Inflammatory macrophage treated with lipopolysaccharide for 4 hours (primary cell): Measurements from ENCODE around the gene HSDL1.
A peak's percentile ranks its signal among the peaks of the same experiment; 100 is the strongest.

Source experiments
- DNase-seq: peaks from one replicate; pipeline ENCODE4 v3.0.0-alpha.2; 2020

Gene HSDL1

DNA sequence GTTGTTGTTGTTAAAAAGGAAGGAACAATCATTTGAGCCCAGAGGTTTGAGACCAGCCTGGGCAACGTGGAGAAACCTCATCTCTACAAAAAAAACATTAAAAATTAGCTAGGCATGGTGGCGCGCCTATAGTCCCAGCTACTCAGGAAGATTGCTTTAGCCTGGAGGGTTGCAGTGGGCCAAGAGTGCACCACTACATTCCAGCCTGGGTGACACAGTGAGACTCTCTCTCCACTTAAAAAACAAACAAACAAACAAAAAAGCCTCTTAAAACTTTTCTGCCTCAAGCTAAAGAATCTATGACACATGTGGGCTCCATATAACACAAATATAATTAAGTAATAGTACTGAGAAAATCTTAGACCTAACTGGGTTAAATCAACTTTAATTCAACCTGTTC lies 40.7 kb downstream of the HSDL1 start:
- no peak for DNase-seq

DNA sequence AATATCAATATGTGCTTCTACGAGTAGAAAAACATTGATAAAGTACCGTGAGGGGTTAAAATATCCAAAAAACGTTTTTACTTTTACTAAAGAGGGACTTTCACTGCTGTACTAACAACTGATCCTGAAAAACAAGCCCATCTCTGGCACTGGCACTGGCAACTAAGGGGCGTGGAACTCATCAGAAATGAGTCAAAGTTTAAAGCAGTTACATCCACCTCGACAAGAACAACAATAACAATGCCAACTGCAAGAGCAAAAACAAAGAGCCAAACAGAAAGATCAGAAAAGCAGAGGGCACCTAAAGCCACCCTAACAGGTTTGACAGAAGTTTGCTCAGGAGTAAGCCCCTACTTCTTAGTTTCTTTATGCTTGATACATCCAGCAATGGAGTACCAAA lies 41.3 kb downstream of the HSDL1 start:
- DNase-seq, result no peak

DNA sequence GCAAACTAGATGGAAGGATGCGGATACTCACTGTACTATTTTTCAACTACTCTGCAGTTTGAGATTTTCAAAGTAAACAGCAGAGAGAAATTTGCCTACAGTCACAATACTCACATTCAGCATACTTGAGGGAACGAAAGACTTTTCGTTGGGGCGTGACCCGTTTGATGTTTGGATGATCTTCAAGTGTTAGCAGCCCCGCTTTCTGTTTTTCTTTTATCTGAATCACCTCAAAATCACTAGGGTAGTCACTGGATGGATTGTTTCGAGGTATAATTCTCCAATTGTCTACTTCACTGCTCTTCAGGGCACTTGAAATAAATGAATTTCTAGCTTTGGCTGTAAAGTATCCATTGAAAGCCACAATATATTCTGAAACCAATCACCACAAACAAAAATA lies 46.0 kb downstream of the HSDL1 start:
- DNase-seq, result no peak

DNA sequence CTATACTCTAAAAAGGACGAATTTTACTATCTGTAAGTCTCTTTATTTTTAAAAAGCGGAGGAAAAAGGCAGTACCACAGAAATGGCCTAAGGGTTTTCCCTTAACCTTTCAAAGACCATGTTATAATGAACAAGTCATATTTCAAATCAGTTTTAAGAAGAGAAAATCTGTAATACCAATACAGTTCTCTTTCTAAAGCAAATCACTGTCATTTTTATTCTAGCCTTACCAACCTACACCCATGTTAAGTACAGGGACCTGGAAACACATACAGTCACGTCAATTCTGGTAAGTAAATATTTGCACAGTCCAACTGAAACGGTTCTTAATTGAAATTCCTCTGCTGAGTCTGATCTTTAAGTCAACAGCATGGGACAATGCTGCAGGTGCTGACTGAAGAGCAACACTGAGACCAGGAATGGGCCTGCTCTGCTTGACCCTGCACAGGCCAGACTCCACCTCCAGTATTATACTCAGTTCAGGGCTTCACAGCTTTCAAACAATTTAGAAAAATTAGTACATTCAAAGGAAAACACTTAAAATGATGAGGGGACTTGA lies 48.5 kb downstream of the HSDL1 start:
- no peak for DNase-seq

DNA sequence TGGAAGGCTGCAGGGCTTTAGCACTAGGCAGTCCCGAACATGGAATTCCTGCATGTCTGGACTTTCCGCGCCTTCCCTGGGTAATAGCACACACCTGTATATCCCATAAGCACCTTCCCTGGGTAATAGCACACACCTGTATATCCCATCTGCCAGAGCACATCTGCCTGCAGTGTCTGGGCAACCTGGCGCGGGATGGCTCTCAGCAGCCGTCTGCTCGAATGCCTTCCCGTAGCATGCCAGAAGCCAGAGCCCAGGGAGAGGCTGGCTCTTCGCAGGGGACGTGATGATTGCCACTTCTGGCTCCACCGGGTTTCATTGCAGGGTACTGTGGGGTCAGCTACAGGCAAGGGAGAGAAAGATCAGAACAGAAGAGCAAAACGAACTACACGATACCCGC lies 49.5 kb downstream of the HSDL1 start:
- DNase-seq, result no peak

DNA sequence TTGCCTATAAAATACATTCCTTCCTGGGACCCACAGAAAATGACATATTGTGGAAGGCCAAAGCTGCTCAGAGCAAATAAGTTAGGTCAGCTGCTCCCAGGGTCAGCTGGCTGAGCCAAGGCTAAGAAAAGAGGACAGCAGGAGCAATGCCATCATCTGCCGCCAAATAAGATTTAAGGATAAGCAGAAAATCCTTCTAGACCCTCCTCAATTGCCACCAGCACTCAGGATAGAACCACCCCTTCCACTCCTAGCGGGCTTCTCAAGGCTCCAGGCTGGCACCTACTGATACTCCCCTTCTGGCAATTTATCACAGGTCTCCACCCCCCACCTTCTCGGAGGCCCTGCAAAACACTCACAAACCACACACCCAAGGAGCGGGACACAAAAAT lies 51.1 kb downstream of the HSDL1 start:
- no peak for DNase-seq

DNA sequence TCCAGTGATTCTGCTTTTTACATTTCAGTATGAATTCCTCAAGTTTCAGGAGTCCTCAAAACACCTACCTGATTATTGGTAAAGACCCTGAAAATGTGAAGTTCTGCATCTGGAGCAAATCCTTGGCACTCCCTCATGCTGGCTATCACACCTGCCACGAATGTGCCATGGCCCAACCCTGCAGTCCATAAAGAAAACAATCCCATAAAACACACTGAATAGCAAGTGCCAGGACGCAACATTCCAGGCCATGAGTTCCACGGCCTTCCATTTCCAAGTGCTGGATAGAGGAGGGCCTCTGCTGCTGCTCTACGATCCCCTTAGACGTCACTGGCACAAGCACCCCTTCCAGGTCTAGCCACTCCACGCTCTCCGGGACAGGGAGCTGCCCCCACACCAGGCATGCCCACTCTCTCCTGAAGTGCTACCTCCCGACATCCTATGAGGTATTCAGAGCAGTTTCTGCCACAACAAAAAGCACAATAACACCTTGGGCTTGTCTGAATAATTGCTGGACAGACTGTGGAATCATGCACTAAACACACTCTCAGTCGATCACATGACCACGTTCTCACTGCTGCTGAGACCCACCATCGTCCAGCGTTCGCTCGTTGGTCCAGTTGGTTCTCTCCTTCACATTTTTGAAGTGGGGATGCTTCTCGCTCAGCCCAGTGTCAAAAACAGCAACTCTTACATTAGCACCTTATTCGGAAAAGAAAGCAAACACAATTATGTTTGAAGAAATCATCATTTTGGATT lies 51.7 kb downstream of the HSDL1 start:
- no peak for DNase-seq

DNA sequence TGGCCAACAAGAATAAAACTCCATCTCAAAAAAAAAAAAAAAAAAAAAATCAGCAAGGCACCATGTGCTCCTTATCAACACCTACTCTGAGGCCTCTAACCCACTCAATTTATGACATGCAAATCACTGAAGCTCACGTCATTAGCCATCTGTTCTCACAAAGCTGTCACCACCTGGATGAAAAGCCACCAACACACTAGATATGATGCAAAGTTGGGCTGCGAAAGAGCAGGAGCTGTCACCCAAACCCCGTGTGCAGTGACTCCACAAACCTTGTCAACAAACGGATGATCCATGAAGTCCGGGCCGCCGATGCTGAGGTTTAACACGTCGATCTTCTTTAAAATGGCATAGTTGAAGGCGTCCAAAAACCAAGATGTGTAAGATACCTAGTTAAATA lies 53.5 kb downstream of the HSDL1 start:
- DNase-seq, result no peak

DNA sequence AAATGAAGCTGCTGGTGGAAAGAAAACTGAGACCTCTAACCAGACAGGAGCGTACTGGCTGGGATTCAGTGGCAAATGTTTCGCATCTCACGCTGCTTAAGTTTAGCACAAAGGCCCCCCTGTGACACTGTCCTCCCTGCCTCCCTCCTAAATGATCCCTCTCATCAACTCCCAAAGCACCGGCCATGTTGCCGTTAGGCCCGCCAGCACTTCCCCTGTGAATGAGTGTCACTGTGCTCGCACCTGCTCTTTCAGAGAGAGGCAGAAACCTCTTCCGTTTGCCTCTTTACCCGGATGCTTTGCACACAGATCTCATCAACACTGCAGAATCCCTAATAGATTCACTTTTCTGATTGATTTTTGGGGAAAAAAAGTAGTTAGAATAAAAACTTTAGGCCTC lies 54.8 kb downstream of the HSDL1 start:
- DNase-seq, result no peak

DNA sequence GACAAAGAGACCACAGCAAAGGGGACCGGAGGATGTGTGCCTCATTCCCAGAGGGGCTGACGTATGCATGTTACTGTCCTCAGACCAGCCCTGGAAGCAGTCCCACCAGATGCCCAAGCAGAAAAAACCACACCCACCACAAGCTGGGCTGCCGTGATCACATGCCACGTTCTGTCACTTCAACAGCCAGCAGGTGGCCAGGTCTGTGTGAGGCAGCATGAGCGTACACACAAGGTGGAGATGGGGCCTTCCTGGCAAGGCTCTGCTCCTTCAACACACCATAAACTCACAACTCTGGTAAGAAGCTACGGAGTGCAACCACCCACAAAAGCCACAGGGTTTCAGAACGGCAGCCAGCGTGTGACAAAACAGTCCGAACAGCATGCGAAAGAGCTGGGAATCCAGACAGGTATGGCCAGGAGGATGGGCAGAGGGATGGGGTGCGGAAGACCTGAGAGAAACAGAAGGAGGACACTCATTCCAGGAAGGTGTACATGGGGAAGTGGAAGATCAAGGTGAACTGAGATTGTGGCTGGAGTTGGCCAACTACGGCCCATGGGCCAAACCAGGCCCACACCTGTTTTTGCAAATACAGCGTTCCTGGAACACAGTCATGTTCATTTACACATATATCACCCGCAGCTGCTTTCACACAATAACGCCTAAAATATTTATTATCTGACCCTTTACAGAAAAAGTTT lies 56.1 kb downstream of the HSDL1 start:
- DNase-seq, result no peak

DNA sequence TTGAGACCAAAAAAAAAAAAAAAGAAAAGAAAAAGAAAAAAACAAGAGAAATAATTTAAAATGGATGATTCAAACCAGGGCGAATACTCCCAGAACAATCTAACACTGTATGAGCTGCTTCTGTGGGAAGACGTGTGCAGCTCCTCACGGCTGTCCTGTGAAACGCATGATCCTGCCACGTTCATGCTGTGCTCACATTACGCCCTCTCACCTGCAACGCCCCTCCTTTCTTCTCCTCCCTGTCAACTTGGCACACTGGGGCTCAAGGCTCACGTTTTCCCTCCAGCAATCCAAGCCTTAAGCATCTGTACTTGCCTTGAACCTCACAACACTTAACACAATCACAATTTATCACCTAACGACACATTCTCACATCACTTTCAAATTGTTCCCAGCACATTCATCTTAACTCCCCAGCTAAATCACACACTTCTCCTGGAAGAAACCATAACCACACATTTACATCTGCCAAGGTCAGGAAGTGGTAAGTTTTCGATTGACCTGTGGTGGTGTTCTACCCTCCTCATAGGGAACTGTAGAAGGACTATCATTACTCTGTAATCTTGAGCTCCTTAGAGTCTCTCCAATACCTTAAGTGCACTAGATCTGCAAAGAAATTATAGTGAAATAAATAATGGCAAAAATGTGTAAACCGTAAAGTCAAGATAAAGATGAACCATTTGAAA lies 57.4 kb downstream of the HSDL1 start:
- no peak for DNase-seq

DNA sequence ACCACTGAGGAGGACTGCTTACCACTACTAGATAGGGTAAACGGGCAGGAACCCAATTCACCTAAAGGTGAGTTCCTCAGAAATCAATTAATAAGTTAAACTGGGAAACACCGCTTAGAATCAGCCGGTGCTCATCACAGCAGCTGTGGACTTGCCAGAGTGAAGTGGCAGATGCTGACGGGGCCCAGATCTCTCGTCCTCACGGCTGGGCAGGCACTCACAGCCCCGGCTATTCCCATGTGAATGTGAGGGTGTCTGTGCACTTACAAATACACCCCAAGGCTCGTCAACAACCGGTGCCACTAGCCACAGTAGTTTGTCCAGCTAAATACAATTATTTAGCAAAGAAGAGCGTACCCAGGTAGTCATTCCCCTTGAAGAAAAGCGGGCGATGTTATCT lies 58.0 kb downstream of the HSDL1 start:
- DNase-seq, result no peak

DNA sequence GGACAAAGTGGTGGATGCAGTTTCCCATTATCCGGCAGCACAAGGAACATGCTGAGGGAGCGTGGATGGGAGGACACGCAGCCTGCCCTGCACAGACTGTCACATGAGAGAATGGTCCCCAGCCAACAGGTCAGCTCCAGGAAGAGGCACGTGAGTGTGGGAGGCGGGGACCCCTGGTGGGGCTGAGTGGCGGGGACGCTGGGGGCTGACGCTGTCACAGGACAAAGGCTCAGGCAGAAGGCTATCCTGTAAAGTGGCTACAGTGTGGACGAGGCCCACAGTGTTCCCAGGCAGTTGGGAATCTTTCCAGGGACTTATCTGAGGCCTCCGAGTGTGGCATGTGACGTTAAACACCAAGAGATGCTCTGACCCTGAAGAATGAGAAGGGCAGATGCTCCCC lies 58.6 kb downstream of the HSDL1 start:
- no peak for DNase-seq

DNA sequence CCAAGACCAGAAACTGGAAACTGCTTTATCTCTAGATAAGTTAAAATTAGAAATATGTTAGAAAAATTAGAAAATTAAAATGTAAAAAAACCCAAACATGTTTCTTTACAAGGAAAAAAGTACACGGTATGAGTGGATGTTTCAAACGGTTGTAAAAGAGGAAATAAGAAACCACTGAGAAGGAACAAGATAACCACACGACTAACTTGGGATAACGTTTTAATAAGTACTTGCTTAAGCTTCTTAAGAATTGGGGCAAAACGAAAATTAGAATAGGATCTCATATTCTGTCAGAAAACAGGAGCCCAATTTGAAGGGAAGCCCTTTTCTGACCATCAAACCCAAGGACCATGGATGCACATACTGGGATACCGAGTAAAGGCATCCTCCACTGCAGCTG lies 59.2 kb downstream of the HSDL1 start:
- DNase-seq, result peak; percentile 70

DNA sequence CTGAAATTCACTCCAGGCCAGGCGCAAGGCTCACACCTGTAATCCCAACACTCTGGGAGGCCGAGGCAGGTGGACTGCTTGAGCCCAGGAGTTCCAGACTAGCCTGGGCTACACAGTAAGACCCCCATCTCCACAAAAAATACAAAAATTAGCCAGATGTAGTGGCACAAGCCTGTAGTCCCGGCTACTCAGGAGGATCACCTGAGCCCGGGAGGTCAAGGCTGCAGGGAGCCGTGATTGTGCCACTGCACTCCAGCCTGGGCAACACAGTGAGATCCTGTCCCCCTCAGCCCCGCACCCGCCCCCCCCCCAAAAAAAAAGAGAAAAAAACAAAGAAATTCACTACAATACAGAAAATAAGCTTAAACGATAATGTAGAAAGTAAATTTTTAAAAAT lies 59.7 kb downstream of the HSDL1 start:
- no peak for DNase-seq

DNA sequence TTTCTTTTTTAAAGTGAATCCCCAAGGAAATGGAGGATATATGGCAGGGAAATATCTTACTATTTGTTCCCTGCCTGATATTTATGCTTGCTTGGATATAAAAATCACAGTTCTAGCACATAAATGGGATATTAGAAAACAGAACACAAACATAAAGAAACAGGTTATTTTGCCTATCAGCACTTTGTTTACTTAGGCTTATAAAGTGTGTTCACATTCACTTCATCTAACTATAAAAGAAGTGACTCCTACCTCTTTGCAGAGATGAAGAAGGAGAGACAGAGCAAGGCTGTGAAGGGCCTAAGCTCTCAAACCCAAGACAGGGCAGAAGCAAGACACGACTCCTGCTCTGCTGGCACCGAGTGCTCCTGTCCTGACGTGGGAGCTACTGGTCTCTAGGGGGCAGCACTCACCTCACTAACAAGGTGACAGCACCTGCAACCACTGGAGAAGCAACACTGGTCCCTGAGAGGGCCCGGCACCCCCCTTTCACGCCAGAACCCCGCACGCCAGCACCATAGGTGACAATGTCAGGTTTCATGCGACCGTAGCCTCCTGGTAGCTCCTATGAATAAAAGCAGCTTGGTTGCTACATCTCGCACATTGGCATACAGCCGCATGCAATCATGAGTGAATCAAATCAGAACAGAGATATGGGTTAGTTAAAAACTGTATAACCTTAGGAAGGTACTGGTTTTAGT lies 60.3 kb downstream of the HSDL1 start:
- peak; percentile 46 for DNase-seq

DNA sequence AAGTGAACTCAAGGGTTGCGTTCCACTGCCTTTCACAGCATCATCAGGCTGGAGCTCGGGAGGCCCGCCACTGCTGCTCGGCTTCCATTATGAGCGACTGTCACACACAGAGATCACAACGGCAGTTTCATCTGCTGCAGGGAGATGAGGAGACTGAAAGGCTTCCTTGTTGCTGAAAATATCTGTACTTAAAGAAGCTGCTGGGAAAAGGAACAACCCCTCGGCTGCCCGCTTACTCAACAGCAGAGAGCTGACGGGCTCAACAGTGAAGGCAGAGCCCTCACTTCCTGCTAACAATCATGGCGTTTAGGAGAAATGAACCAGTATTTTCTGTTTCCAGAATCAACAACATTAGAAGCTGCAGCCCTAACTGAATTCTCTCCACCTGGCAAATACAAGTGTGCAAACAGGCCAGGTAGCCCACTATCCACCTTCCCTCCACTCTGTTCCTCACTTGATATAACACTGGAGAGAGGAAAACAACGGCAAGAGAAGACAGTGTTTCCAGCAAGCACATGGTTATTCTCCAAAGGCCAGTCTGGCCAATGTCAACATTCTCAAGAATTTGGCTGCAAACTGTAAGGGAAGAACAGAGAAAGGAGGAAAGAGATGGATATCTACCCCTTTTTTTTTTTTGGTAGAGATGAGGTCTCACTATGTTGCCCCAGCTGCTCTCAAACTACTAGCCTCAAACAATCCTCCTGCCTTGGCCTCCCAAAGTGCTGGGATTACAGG lies 62.0 kb downstream of the HSDL1 start:
- peak; percentile 69 for DNase-seq

DNA sequence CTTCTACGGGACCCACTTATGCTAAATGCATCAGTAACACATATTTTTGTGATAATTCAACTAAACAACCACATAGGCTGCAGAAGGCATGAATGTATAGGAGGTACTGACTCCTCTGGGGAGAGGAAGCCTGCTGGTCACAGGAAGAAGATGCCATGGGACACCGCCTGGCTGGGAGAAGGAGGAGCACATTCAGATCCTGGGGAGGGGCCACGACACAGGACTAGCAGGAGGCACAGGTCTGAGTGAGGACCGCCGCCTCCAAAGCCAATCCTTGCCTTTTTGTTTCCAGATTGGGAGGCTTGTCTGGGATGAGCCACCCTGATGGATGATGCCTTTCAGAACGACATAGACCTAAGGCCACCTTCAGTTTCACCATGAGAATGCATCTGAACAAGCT lies 62.9 kb downstream of the HSDL1 start:
- no peak for DNase-seq

DNA sequence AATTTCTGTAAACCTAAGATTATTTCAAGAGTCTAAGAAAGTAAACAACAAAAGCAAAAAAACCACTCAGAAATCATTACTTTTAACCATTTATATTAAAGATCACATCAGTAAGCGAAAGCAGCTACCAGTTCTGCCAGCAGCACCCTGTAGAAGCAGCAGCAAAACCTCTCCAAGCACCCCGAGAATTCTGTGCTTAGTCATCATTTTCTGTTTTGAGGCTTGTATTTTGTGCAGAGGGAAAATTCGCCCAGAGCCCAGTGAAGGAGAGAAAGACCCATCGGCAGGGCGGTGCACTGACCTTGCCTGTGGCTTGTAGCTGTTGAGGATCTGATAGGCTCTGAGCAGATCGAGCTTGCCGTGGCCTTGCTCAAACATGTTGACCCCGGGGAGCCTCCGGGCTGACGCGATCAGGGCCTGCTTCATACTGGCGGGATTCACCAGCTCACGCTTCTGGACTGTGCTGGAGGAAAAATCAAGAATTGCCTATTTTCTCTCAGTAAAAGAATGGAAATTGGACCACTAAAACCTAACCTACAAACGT lies 63.5 kb downstream of the HSDL1 start:
- DNase-seq, result no peak

DNA sequence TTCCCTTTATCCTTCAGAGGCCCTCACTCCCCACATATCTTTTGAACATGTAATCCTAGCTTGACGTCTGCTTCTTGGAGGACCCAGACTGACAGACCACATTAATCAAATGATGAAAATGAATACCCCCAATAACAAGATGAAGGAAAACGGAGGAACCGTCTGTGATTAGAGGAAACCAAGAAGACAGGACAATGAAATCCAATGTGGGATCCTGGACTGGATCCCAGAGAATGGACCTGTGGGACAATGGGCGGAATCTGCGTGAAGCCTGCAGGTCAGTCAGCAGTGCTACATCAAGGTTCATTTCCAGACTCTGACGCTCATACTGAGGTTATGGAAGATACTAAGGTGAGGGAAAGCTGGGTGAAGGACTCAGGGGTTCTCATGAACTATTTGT lies 64.2 kb downstream of the HSDL1 start:
- no peak for DNase-seq

DNA sequence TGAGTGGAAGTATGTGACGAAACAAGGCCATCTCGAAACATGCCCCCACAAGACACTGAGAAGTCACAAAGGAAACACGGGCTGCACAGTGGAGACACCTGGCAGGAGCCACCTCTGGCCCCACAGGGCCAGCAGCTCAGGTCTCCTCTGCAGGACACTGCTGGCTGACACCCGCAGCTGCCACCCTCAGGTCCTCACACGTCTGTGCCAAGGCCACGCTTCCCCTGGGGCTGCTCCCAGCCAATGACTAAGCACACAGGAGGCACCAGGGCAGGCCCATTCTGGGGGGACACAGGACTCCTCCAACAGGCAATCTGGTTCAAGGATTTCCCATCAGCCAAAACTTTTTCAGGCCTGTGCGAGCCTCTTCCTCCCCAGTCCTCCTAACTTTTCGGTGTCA lies 64.6 kb downstream of the HSDL1 start:
- no peak for DNase-seq

DNA sequence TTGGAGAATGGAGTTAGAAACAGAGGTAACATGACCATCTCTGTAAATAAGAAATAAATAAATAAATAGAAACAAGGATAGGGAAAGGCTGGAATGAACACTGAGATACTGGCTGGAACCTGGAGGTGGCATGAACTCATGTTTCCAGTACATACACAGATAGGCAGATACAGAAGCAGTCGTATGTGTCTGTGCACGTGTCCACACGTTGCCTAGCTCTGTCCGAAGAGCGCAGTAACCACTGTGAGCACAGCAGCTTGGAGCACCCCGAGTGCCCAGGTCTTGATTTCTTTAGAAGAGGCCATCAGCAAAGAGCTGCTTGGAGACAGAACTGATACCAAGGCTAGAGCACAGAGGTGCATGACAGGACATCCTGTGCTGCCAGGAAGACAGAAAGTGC lies 65.3 kb downstream of the HSDL1 start:
- no peak for DNase-seq
